ENCODE data around the gene TAMALIN.

TAMALIN gene

GRCh38 chr12:52006726-52007157, at the start of gene TAMALIN:
Gene TAMALIN (plus strand): TSS chr12:52006946. CDS start chr12:52007020, 74 bp downstream.
- Histone ChIP-seq H3K36me3 (ENCODE audit: control insufficient read depth, insufficient read depth, low read length) (no peaks in the 10 kb centered on the region), H3K4me1 (ENCODE audit: control insufficient read depth, insufficient read depth, low read length) (peaks cover 13% of the 10 kb centered on the region), H3K9me3 (ENCODE audit: control insufficient read depth, insufficient read depth, low read length) (no peaks in the 10 kb centered on the region), H3K27me3 (ENCODE audit: control insufficient read depth, insufficient read depth, low read length) (peaks cover 30% of the 10 kb centered on the region), H3K4me3 (ENCODE audit: low read length) (peak within 1 kb of the TSS; percentile 45), H3K27ac (ENCODE audit: low read length) (no peak within 1 kb of the TSS)
- no CpG with 5 or more reads among the region's 60 CpGs for WGBS (ENCODE audit: insufficient coverage, insufficient read length)
- no peak for DNase-seq (ENCODE audit: low read depth, low spot score)

- H3K27me3 ChIP-seq (ENCODE audit: control insufficient read depth, insufficient read depth, low read length): no peaks in the 10 kb centered on the region
- no peak overlapping the region for H3K4me3 ChIP-seq (ENCODE audit: low read length)
- H3K27ac ChIP-seq (ENCODE audit: low read length): no peak overlapping the region
- DNase-seq (ENCODE audit: low read depth, low spot score): no peak
- H3K36me3 ChIP-seq (ENCODE audit: control insufficient read depth, insufficient read depth, low read length): no peaks in the 10 kb centered on the region
- no peaks in the 10 kb centered on the region for H3K4me1 ChIP-seq (ENCODE audit: control insufficient read depth, insufficient read depth, low read length)
- no CpG with 5 or more reads among the region's 13 CpGs for WGBS (ENCODE audit: insufficient coverage, insufficient read length)
- no peaks in the 10 kb centered on the region for H3K9me3 ChIP-seq (ENCODE audit: control insufficient read depth, insufficient read depth, low read length)
Observed at GRCh38 chr12:51958542-51958941, 48.2 kb upstream of the TAMALIN start.

- Histone ChIP-seq H3K4me3 (ENCODE audit: low read length) (no peak overlapping the region), H3K9me3 (ENCODE audit: control insufficient read depth, insufficient read depth, low read length) (no peaks in the 10 kb centered on the region), H3K36me3 (ENCODE audit: control insufficient read depth, insufficient read depth, low read length) (no peaks in the 10 kb centered on the region), H3K27me3 (ENCODE audit: control insufficient read depth, insufficient read depth, low read length) (no peaks in the 10 kb centered on the region), H3K4me1 (ENCODE audit: control insufficient read depth, insufficient read depth, low read length) (no peaks in the 10 kb centered on the region), H3K27ac (ENCODE audit: low read length) (no peak overlapping the region)
- no peak for DNase-seq (ENCODE audit: low read depth, low spot score)
- WGBS (ENCODE audit: insufficient coverage, insufficient read length): no CpG with 5 or more reads among the region's 3 CpGs
Observed at GRCh38 chr12:51959211-51959610, 47.5 kb upstream of the TAMALIN start.

DNA sequence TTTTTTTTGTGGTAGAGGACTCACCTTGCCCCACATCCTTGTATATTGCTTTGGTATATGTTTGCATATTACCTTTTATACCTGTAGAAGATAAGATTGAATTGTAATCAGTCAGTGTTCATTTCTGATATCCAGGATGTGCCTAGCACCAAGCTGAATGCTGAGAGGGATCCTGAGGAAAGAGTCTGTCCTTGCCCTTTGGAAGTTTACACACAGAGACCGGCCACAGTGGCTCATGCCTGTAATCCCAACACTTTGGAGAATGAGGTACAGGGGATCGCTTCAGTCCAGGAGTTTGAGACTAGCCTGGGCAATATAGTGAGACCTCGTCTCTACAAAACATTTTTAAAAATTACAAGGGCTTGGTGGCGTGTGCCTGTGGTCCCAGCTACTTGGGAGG, 46.8 kb upstream of the TAMALIN start:
- H3K27ac ChIP-seq (ENCODE audit: low read length): no peak overlapping the region

GRCh38 chr12:51960488-51960887, 46.3 kb upstream of the TAMALIN start:
- Histone ChIP-seq H3K36me3 (ENCODE audit: control insufficient read depth, insufficient read depth, low read length) (no peaks in the 10 kb centered on the region), H3K27ac (ENCODE audit: low read length) (no peak overlapping the region), H3K4me3 (ENCODE audit: low read length) (no peak overlapping the region), H3K27me3 (ENCODE audit: control insufficient read depth, insufficient read depth, low read length) (no peaks in the 10 kb centered on the region), H3K9me3 (ENCODE audit: control insufficient read depth, insufficient read depth, low read length) (no peaks in the 10 kb centered on the region), H3K4me1 (ENCODE audit: control insufficient read depth, insufficient read depth, low read length) (no peaks in the 10 kb centered on the region)
- DNase-seq (ENCODE audit: low read depth, low spot score): no peak
- no CpG with 5 or more reads among the region's 1 CpG for WGBS (ENCODE audit: insufficient coverage, insufficient read length)

More for the DNA sequence above, 46.8 kb upstream of the TAMALIN start:
- no peaks in the 10 kb centered on the region for H3K27me3 ChIP-seq (ENCODE audit: control insufficient read depth, insufficient read depth, low read length)
- WGBS (ENCODE audit: insufficient coverage, insufficient read length): no CpG with 5 or more reads among the region's 4 CpGs
- no peaks in the 10 kb centered on the region for H3K36me3 ChIP-seq (ENCODE audit: control insufficient read depth, insufficient read depth, low read length)
- H3K4me3 ChIP-seq (ENCODE audit: low read length): no peak overlapping the region
- H3K9me3 ChIP-seq (ENCODE audit: control insufficient read depth, insufficient read depth, low read length): no peaks in the 10 kb centered on the region
- no peaks in the 10 kb centered on the region for H3K4me1 ChIP-seq (ENCODE audit: control insufficient read depth, insufficient read depth, low read length)
- no peak for DNase-seq (ENCODE audit: low read depth, low spot score)

GRCh38 chr12:51960890-51961289, 45.9 kb upstream of the TAMALIN start:
- H3K27ac ChIP-seq (ENCODE audit: low read length): no peak overlapping the region
- H3K27me3 ChIP-seq (ENCODE audit: control insufficient read depth, insufficient read depth, low read length): no peaks in the 10 kb centered on the region
- H3K4me1 ChIP-seq (ENCODE audit: control insufficient read depth, insufficient read depth, low read length): no peaks in the 10 kb centered on the region
- no peaks in the 10 kb centered on the region for H3K9me3 ChIP-seq (ENCODE audit: control insufficient read depth, insufficient read depth, low read length)
- H3K4me3 ChIP-seq (ENCODE audit: low read length): no peak overlapping the region
- H3K36me3 ChIP-seq (ENCODE audit: control insufficient read depth, insufficient read depth, low read length): no peaks in the 10 kb centered on the region
- no CpG with 5 or more reads among the region's 6 CpGs for WGBS (ENCODE audit: insufficient coverage, insufficient read length)
- no peak for DNase-seq (ENCODE audit: low read depth, low spot score)

DNA sequence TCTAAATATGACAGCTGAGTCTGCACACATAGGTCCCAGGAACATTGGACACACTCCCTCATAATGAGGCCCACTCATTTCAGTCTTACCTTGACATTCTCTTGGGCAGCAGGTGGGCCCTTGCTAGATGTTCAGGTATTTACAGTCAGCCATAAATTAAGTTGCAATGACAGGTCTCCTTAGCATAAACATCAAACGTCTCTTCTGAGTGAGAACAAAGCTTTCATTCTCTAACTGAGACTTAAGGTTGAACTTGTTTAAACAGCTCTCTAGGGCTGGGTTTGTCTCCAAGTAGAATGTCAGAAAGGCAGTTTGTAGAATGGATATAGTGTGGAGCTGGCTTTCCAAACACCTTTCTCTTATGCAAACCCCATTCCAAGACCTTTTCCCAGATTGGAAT, 44.9 kb upstream of the TAMALIN start:
- H3K4me1 ChIP-seq (ENCODE audit: control insufficient read depth, insufficient read depth, low read length): no peaks in the 10 kb centered on the region
- WGBS (ENCODE audit: insufficient coverage, insufficient read length): no CpG with 5 or more reads among the region's 1 CpG
- no peak for DNase-seq (ENCODE audit: low read depth, low spot score)
- no peaks in the 10 kb centered on the region for H3K9me3 ChIP-seq (ENCODE audit: control insufficient read depth, insufficient read depth, low read length)
- no peaks in the 10 kb centered on the region for H3K27me3 ChIP-seq (ENCODE audit: control insufficient read depth, insufficient read depth, low read length)
- no peak overlapping the region for H3K27ac ChIP-seq (ENCODE audit: low read length)
- no peaks in the 10 kb centered on the region for H3K36me3 ChIP-seq (ENCODE audit: control insufficient read depth, insufficient read depth, low read length)
- H3K4me3 ChIP-seq (ENCODE audit: low read length): no peak overlapping the region

- Histone ChIP-seq H3K36me3 (ENCODE audit: control insufficient read depth, insufficient read depth, low read length) (no peaks in the 10 kb centered on the region), H3K4me3 (ENCODE audit: low read length) (no peak overlapping the region), H3K4me1 (ENCODE audit: control insufficient read depth, insufficient read depth, low read length) (no peaks in the 10 kb centered on the region), H3K27me3 (ENCODE audit: control insufficient read depth, insufficient read depth, low read length) (no peaks in the 10 kb centered on the region), H3K27ac (ENCODE audit: low read length) (no peak overlapping the region), H3K9me3 (ENCODE audit: control insufficient read depth, insufficient read depth, low read length) (no peaks in the 10 kb centered on the region)
- WGBS (ENCODE audit: insufficient coverage, insufficient read length): no CpG with 5 or more reads among the region's 3 CpGs
- no peak for DNase-seq (ENCODE audit: low read depth, low spot score)
Observed at GRCh38 chr12:51962737-51963136, 44.0 kb upstream of the TAMALIN start.

- Histone ChIP-seq H3K4me1 (ENCODE audit: control insufficient read depth, insufficient read depth, low read length) (no peaks in the 10 kb centered on the region), H3K27me3 (ENCODE audit: control insufficient read depth, insufficient read depth, low read length) (no peaks in the 10 kb centered on the region), H3K27ac (ENCODE audit: low read length) (no peak overlapping the region), H3K9me3 (ENCODE audit: control insufficient read depth, insufficient read depth, low read length) (no peaks in the 10 kb centered on the region), H3K4me3 (ENCODE audit: low read length) (no peak overlapping the region), H3K36me3 (ENCODE audit: control insufficient read depth, insufficient read depth, low read length) (no peaks in the 10 kb centered on the region)
- WGBS (ENCODE audit: insufficient coverage, insufficient read length): no CpG with 5 or more reads among the region's 4 CpGs
- DNase-seq (ENCODE audit: low read depth, low spot score): no peak
Observed at GRCh38 chr12:51963477-51963876, 43.3 kb upstream of the TAMALIN start.

GRCh38 chr12:51969643-51970042, 37.1 kb upstream of the TAMALIN start:
- DNase-seq (ENCODE audit: low read depth, low spot score): no peak
- no peaks in the 10 kb centered on the region; the same call in 1 of the 2 replicates for H3K4me1 ChIP-seq (ENCODE audit: control insufficient read depth, insufficient read depth, low read length)
- WGBS (ENCODE audit: insufficient coverage, insufficient read length): no CpG with 5 or more reads among the region's 2 CpGs
- H3K27me3 ChIP-seq (ENCODE audit: control insufficient read depth, insufficient read depth, low read length): no peaks in the 10 kb centered on the region
- no peaks in the 10 kb centered on the region for H3K9me3 ChIP-seq (ENCODE audit: control insufficient read depth, insufficient read depth, low read length)
- no peak overlapping the region for H3K27ac ChIP-seq (ENCODE audit: low read length)
- H3K4me3 ChIP-seq (ENCODE audit: low read length): no peak overlapping the region
- no peaks in the 10 kb centered on the region for H3K36me3 ChIP-seq (ENCODE audit: control insufficient read depth, insufficient read depth, low read length)

- Histone ChIP-seq H3K4me3 (ENCODE audit: low read length) (no peak overlapping the region), H3K27me3 (ENCODE audit: control insufficient read depth, insufficient read depth, low read length) (no peaks in the 10 kb centered on the region), H3K9me3 (ENCODE audit: control insufficient read depth, insufficient read depth, low read length) (no peaks in the 10 kb centered on the region), H3K27ac (ENCODE audit: low read length) (no peak overlapping the region), H3K36me3 (ENCODE audit: control insufficient read depth, insufficient read depth, low read length) (no peaks in the 10 kb centered on the region; the same call in none of the 2 replicates), H3K4me1 (ENCODE audit: control insufficient read depth, insufficient read depth, low read length) (no peaks in the 10 kb centered on the region; the same call in none of the 2 replicates)
- WGBS (ENCODE audit: insufficient coverage, insufficient read length): 100% methylated on average over 1 of the region's 13 CpGs
- DNase-seq (ENCODE audit: low read depth, low spot score): no peak
Observed at GRCh38 chr12:51970904-51971646, 35.7 kb upstream of the TAMALIN start.
